Spinal cord (tissue), 10 donors: ENCODE data around the gene CTTN. TPM values are rescaled to one million over a fixed set of nuclear protein-coding genes. Genes with fewer than 3 reads are reported as not detected.

Experiments
- DNase-seq, 6 donors: peaks; one replicate each; pipeline versions ENCODE4 v3.0.0 to v3.0.0-alpha.2; 2013 to 2015; ENCODE audit warnings: low spot score in 6 of 6, low read depth in 4 of 6
- H3K27ac ChIP-seq: one replicate; pipeline ENCODE4 v1.5.1; 2013; ENCODE audit warnings: low read depth, low read length, control low read depth
- H3K27me3 ChIP-seq: one replicate; pipeline ENCODE4 v1.6.1; 2013; ENCODE audit warnings: low read length; ENCODE audit not compliant: control insufficient read depth, insufficient read depth
- H3K36me3 ChIP-seq: one replicate; pipeline ENCODE4 v1.6.1; 2013; ENCODE audit warnings: low read length; ENCODE audit not compliant: control insufficient read depth, insufficient read depth
- H3K4me1 ChIP-seq: one replicate; pipeline ENCODE4 v1.6.1; 2013; ENCODE audit warnings: low read length; ENCODE audit not compliant: control insufficient read depth, insufficient read depth
- H3K4me3 ChIP-seq: one replicate; pipeline ENCODE4 v1.5.1; 2013; ENCODE audit warnings: low read depth, low read length, control low read depth
- H3K9me3 ChIP-seq: one replicate; pipeline ENCODE4 v1.6.1; 2013; ENCODE audit warnings: low read length; ENCODE audit not compliant: control insufficient read depth, insufficient read depth
- WGBS: methylation state at CpG from one replicate; pipeline ENCODE4 v1.1.5; 2013; ENCODE audit warnings: missing lambda C conversion rate; ENCODE audit not compliant: insufficient coverage; 5-methylcytosine and 5-hydroxymethylcytosine counted together
- polyA plus RNA-seq, 2 donors: library from polyadenylated mRNA; unstranded; fragments of 120-200 nt; gene quantifications; one replicate each; pipeline ENCODE4 v1.2.1, GENCODE V29; 2013; ENCODE audit not compliant: insufficient read length in 2 of 2
- total RNA-seq, 2 donors: library from RNA; depleted of rRNA in 1 of 2; stranded (reverse); fragments of 120-200 nt in 1 of 2; fragments of >200 nt in 1 of 2; gene quantifications; one replicate each; pipeline versions ENCODE4 v1.2.3 to v1.2.4, GENCODE V29; 2013 to 2014
- donor health status: healthy.

Gene CTTN
- total and polyA plus RNA-seq, 4 donors, result 103 to 215 (median 144) TPM

DNA sequence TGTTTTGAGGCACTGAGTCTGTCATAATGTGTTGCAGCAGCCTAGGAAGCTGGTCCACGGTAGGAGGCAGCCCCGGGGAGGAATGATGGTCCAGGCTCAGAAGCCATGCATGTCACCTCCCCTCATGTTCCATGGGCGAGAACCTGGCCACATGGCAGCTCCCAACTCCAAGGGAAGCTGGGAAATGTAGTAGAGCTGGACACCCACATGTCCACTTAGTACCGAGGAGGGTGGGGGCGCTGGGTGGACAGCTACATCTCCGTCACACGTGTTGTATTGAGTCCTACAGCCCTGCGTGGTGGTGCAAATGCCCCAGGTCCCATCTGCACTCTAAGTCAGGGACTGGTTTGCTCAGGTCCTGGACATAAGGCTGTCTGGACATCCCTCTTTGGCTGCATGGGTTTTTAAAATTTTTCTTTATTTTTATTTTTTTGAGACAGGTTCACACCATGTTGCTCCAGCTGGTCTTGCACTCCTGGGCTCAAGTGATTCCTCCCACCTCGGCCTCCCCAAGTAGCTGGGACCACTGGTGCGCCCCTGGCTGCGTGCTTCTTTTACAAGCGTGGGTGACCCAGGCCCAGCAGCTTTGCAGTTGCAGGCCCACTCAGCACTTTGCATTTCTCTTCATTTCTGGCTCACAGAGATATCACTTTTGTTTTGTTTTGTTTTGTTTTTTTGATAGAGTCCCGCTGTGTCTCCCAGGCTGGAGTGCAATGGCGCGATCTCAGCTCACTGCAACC lies 3.9 kb upstream of the CTTN start:
- no peaks in the 10 kb centered on the region for H3K27me3 ChIP-seq
- no peak overlapping the region for H3K27ac ChIP-seq
- H3K36me3 ChIP-seq, result peaks cover 26% of the 10 kb centered on the region
- H3K4me1 ChIP-seq, result peaks cover 20% of the 10 kb centered on the region
- no peaks in the 10 kb centered on the region for H3K9me3 ChIP-seq
- no peak for DNase-seq
- no peak overlapping the region for H3K4me3 ChIP-seq
- WGBS, result 97% methylated on average over 10 of the region's 15 CpGs

DNA sequence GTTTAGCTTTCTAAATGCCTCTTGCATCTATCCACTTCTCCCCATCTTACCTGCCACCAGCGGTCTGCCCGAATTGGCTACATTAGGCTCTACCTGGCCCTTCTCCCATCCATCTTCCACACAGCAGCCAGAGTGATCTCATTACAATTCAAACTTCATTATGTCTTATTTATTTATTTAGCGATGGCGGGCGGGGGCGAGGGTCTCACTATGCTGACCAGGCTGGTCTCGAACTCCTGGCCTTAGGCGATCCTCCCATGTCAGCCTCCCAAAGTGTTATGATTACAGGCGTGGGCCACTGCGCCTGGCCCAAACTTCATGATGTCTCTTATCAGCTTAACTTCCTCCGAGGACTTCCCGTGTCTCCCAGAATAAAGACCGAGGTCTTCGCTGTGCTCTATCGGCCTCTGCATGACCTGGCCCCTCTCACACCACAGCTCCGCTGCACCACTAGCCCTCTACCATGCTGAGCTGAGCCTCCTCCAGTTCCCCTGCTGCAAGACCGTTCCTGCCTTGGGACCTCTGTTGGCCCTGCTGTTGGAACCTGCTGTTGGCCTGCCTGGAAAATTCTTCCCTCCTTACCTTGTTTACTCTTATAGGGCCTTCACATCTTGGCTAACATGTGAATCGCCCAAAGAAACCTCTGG lies 870 bp upstream of the CTTN start:
- 45% methylated on average over 18 of the region's 18 CpGs for WGBS
- no peak for DNase-seq
- Histone ChIP-seq H3K27me3 (no peaks in the 10 kb centered on the region), H3K4me3 (peak overlapping the region; percentile 52), H3K9me3 (no peaks in the 10 kb centered on the region), H3K27ac (no peak overlapping the region), H3K4me1 (peaks cover 33% of the 10 kb centered on the region), H3K36me3 (peaks cover 28% of the 10 kb centered on the region)

DNA sequence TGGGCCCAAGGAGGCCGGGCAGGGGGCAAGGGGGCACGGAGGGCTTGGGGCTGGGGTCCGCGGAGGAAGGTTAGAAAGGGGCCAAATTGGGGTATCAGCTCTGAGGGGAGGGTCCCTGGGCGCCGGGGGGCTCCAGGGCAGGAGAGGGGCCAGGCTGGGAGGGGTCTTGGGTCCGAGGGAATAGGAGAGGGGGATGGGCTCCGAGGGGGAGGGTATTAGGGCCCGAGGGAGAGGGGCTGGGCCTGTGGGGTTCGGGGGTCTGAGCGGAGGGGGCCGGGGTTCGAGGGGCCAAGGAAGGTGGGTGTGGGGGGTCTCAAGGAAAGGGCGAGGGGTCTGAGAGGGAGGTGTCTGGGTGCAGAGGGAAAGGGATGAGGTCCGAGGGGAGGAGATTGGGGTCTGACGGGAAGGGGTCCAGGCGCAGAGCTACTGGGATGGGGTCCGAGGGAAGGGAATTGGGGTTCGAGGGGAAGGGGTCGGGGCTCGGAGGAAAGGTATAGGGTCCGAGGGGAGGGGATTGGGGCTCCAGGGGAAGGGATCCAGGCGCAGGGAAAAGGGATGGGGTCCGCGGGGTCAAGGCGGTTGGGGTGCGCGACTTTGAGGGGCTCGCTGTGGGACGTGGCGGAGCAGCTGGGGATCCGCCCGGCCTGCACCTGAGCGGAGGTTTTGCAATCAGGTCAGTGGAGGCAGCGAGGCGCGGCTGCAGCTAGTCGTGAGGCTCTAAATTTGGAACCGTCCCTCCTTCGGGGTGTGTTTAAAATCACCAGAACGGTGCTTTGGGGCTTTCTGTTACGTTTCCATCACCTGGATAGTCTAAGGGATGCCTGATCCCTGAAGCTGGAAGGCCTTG lies 728 bp downstream of the CTTN start:
- peak overlapping the region; percentile 50 for H3K4me3 ChIP-seq
- no peak for DNase-seq
- no peak overlapping the region for H3K27ac ChIP-seq
- no peaks in the 10 kb centered on the region for H3K27me3 ChIP-seq
- no peaks in the 10 kb centered on the region for H3K9me3 ChIP-seq
- WGBS, result 2% methylated on average over 40 of the region's 42 CpGs
- H3K4me1 ChIP-seq, result peaks cover 33% of the 10 kb centered on the region
- H3K36me3 ChIP-seq, result peaks cover 17% of the 10 kb centered on the region

DNA sequence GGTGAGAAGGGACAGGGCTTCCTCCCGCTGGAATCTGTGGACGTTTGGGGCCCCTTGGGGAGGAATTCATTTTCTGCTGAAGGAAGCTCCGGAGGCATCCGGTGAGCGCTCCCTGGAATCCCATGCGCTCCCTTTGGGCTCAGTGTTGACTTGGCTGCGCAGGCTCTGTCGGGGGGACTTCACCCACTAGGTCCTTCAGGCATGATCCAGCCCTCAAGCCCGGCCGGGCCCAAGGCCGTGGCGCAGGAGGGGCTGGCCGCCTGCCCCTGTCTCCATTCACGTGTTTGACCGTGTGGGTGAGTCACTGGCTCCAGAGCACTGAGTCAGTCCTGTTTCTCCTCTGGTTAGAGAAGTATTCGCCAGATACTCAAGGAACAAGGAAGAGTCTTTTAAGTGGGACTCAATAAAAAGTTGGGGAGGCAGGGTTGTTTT lies 1.4 kb downstream of the CTTN start:
- 26% methylated on average over 15 of the region's 16 CpGs for WGBS
- H3K27ac ChIP-seq, result no peak overlapping the region
- H3K4me1 ChIP-seq, result peaks cover 33% of the 10 kb centered on the region
- no peaks in the 10 kb centered on the region for H3K27me3 ChIP-seq
- DNase-seq, result peak in 1 of 6 donors; percentile 8
- peak overlapping the region; percentile 50 for H3K4me3 ChIP-seq
- H3K9me3 ChIP-seq, result no peaks in the 10 kb centered on the region
- H3K36me3 ChIP-seq, result peaks cover 15% of the 10 kb centered on the region

DNA sequence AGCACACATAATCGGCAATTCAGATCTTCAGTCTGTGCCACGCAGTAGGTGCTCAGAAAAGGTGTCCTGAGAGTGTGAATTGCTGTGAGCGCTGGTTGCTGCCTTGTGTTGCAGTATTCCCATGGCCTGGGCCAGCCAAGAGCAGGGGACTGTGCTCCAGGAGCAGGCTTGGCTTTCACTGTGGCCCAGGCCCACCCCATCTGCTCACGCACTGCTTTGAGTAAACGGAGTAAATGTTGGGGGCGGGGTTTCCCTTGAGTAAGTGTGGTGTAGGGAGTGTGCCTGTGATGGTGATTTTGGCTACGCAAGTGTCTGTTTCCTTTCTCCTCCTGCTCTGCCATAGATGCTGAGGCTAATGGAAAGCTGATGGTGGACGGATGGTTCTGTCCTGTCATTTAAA lies 2.3 kb downstream of the CTTN start:
- H3K4me1 ChIP-seq, result peaks cover 33% of the 10 kb centered on the region
- H3K27ac ChIP-seq, result no peak overlapping the region
- no peaks in the 10 kb centered on the region for H3K9me3 ChIP-seq
- DNase-seq, result no peak
- 84% methylated on average over 6 of the region's 8 CpGs for WGBS
- H3K4me3 ChIP-seq, result no peak overlapping the region
- H3K36me3 ChIP-seq, result peaks cover 14% of the 10 kb centered on the region
- H3K27me3 ChIP-seq, result no peaks in the 10 kb centered on the region

DNA sequence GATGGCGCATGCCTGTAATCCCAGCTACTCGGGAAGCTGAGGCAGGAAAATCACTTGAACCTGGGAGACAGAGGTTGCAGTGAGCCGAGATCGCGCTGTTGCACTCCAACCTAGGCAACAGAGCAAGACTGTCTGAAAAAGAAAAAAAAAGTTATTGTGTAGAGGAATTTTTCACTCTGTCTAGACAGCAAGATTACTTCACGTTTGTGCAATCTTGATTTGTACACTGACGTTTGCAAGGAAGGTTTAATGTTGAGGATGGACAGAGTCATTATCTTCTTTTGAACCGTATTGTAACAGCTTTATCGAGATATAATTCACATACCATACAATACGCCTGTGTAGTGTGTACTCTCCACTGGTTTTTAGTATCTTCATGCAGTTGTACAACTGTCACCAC lies 3.7 kb downstream of the CTTN start:
- no peak for DNase-seq
- 87% methylated on average over 7 of the region's 10 CpGs for WGBS
- H3K4me1 ChIP-seq, result peaks cover 28% of the 10 kb centered on the region
- H3K27ac ChIP-seq, result no peak overlapping the region
- H3K9me3 ChIP-seq, result no peaks in the 10 kb centered on the region
- H3K27me3 ChIP-seq, result no peaks in the 10 kb centered on the region
- peaks cover 20% of the 10 kb centered on the region for H3K36me3 ChIP-seq
- H3K4me3 ChIP-seq, result no peak overlapping the region

DNA sequence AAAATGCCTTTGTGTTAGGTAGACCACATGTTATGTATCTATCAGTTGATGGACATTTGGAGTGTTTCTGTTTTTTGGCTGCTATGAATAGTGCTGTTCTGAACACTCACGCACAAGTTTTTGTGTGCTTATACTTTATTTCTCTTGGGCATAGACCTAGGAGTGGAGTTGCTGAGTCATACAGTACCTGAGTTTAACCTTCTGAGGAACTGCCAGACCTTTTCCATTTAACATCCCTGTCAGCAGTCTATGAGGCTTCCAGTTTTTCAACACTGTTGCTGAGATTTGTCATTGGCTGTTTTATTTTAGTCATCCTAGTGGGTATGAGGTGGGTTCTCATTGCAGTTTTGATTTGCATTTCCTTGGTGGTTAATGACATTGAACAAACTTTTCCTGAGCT lies 4.4 kb downstream of the CTTN start:
- WGBS, result no CpG with 5 or more reads among the region's 1 CpG
- no peak overlapping the region for H3K27ac ChIP-seq
- no peaks in the 10 kb centered on the region for H3K9me3 ChIP-seq
- no peaks in the 10 kb centered on the region for H3K27me3 ChIP-seq
- H3K4me3 ChIP-seq, result no peak overlapping the region
- peaks cover 26% of the 10 kb centered on the region for H3K36me3 ChIP-seq
- no peak for DNase-seq
- H3K4me1 ChIP-seq, result peaks cover 21% of the 10 kb centered on the region

DNA sequence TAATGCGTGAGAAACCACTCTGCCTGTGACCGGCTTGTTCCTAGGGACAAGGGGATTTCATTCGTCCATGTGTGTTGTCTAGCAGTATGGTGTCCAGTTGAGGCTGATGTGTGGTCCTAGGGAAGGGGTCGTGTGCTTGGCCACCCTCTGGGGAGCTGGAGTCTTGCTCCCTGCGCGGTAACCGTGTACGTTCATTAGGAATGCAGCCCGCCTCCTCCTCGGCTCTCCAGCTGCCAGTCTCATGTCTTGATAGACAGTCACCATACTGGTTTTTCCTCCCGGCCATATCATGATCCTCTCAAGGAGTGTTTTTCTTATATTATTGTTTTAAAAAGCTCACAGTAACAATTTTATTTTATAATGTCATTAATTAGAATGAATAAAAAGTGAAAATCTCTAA lies 5.9 kb downstream of the CTTN start:
- H3K27ac ChIP-seq, result no peak overlapping the region
- WGBS, result 75% methylated on average over 8 of the region's 11 CpGs
- H3K4me1 ChIP-seq, result peaks cover 14% of the 10 kb centered on the region
- no peak overlapping the region for H3K4me3 ChIP-seq
- peaks cover 41% of the 10 kb centered on the region for H3K36me3 ChIP-seq
- no peaks in the 10 kb centered on the region for H3K27me3 ChIP-seq
- no peak for DNase-seq
- H3K9me3 ChIP-seq, result no peaks in the 10 kb centered on the region

DNA sequence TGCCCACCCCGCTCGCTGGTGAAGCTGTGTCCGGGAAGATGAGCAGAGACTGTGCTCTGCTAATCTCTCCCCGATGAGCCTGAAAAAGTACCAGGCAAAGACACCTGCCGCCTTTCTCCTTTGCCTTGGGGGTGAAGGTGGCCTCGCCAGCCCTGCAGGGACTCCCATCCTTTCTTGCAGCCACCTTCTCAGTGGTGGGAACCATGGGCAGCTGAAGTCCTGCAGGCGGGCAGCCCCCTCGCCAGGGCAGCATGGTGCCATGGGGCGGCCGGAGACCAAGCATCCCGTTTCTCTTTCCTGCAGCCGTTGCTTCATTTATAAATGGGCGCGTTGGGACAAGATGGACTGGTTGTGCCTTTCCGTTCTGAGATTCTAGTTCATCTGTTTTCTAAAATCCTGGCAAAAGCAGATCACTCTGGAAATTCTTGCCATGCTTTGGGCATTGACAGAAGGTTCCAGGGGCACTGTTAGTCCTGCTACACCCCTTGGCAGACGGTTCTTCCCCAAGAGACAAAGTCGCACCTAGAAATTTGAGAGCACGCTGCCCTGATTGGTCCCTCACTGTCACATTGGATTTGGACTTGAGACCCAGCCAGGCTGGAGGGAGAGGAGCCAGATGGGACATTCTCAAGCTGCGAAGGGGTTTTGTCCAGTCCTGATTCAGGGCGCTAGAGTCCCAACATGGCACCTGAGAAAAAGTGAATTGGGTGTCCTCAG lies 7.5 kb downstream of the CTTN start:
- Histone ChIP-seq H3K27ac (no peak overlapping the region), H3K27me3 (no peaks in the 10 kb centered on the region), H3K4me3 (no peak overlapping the region), H3K4me1 (no peaks in the 10 kb centered on the region), H3K36me3 (peaks cover 54% of the 10 kb centered on the region), H3K9me3 (no peaks in the 10 kb centered on the region)
- DNase-seq, result no peak
- 91% methylated on average over 20 of the region's 20 CpGs for WGBS
